ENCODE results near the gene OGA. TPM values are rescaled to one million over a fixed set of nuclear protein-coding genes. Genes with fewer than 3 reads are reported as not detected.

Gene OGA
- total and polyA plus RNA-seq, 2 donors, result 104 to 154 TPM

DNA sequence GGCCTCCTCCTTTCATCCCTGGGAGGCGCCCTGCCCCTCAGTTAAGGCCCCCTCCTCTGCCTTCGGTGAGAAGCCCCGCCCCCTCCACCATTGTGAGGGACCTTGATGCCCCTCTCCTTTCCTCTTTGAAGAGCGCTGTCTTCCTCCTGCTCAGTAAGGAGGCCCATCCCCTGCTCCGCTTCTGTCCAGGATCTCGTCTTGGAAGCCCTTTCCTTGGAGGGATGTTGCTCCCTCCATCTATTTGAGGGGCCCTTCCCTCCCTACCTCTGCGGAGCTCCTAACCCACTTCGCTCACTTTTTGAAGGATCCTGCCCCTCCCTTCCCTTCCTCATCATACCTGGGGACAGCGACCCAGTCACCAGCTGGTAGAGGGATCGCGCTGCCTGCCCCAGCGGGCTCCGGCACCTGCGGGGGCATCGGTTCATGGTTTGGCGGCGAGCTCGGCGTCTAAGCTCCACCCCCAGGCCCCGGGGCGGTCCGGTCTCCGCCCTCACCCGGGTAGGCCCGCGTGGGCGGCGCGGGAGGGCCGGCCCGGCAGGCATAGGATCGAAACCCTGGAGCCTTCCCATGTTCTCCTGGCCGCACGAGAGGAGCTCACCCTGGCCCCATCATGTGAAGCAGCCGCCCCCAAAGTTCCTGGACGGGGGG is 21.3 kb upstream of the OGA start:
- peak in 1 of 9 donors; percentile 44 for DNase-seq (ENCODE audit: low read depth in 6 of 9, low spot score in 9 of 9)
- Histone ChIP-seq H3K4me1 (ENCODE audit: control insufficient read depth in 2 of 2, insufficient read depth in 2 of 2, low read length in 2 of 2) (peaks cover 34 to 66% of the 10 kb centered on the region in 2 donors), H3K9me3 (ENCODE audit: control insufficient read depth in 2 of 2, insufficient read depth in 1 of 2, low read length in 1 of 2) (peaks cover 0 to 4% of the 10 kb centered on the region in 2 donors), H3K4me3 (ENCODE audit: low read length in 2 of 2) (peak overlapping the region; percentile 5 to 46), H3K27ac (ENCODE audit: low read depth in 1 of 2, low read length in 1 of 2) (no peak overlapping the region), H3K36me3 (ENCODE audit: control insufficient read depth in 2 of 2, insufficient read depth in 2 of 2, low read length in 1 of 2) (no peaks in the 10 kb centered on the region), H3K27me3 (ENCODE audit: control insufficient read depth in 2 of 2, insufficient read depth in 1 of 2, low read length in 1 of 2) (peaks cover 3 to 44% of the 10 kb centered on the region in 2 donors)
- 14% methylated on average over 36 of the region's 36 CpGs for WGBS

DNA sequence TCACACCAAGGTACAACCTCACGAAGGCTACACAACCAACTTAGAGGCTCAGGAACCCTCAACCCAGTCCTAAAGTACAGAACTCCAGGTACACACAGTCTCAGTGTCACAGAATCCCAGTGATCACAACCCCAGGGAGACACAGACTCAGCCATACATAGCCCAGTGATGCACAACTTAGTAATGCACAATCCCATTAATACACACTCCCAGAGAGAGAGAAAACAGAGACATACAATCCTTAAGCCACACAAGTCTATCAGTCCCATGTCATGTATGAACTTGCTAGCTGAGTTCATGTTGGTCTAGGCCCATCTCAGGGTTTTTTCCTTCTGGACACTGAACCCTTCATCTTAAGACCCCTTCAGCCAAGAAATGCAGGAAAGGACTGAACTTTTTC is 20.8 kb upstream of the OGA start:
- Histone ChIP-seq H3K27ac (ENCODE audit: low read depth in 1 of 2, low read length in 1 of 2) (no peak overlapping the region), H3K9me3 (ENCODE audit: control insufficient read depth in 2 of 2, insufficient read depth in 1 of 2, low read length in 1 of 2) (peaks cover 0 to 4% of the 10 kb centered on the region in 2 donors), H3K4me1 (ENCODE audit: control insufficient read depth in 2 of 2, insufficient read depth in 2 of 2, low read length in 2 of 2) (peaks cover 34 to 66% of the 10 kb centered on the region in 2 donors), H3K4me3 (ENCODE audit: low read length in 2 of 2) (no peak overlapping the region), H3K27me3 (ENCODE audit: control insufficient read depth in 2 of 2, insufficient read depth in 1 of 2, low read length in 1 of 2) (peaks cover 3 to 44% of the 10 kb centered on the region in 2 donors), H3K36me3 (ENCODE audit: control insufficient read depth in 2 of 2, insufficient read depth in 2 of 2, low read length in 1 of 2) (no peaks in the 10 kb centered on the region)
- no peak for DNase-seq (ENCODE audit: low read depth in 6 of 9, low spot score in 9 of 9)
- WGBS, result 92% methylated on average over 1 of the region's 1 CpG

DNA sequence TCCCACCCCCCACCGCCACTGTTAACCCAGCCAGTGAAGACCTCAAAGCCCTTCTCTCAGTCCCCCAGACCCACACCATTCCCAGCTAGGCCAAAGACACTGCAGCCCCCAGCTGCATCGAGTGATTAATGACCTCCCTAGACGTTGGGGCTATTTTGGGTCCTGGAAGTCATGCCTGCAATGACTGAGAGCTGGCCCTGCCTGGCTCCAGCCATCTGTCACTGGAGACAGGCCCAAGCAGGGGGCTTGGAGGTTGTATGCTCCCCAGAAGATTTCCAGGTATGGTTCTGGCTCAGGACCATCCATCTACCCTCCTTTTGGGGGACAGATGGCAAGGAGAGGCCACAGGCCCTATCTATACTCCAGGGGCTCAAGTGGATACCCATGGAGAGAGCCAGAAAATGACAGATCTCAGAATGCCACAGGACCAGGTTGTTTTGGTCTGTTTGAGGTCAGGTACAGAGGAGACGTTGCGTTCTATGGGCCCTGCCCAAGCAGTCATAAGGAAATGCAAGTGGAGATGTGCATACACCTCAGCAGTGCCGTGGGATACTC is 20.2 kb upstream of the OGA start:
- peaks cover 3 to 43% of the 10 kb centered on the region in 2 donors for H3K27me3 ChIP-seq (ENCODE audit: control insufficient read depth in 2 of 2, insufficient read depth in 1 of 2, low read length in 1 of 2)
- DNase-seq (ENCODE audit: low read depth in 6 of 9, low spot score in 9 of 9), result no peak
- H3K9me3 ChIP-seq (ENCODE audit: control insufficient read depth in 2 of 2, insufficient read depth in 1 of 2, low read length in 1 of 2), result peaks cover 0 to 4% of the 10 kb centered on the region in 2 donors
- H3K4me3 ChIP-seq (ENCODE audit: low read length in 2 of 2), result no peak overlapping the region
- 93% methylated on average over 6 of the region's 6 CpGs for whole genome bisulfite sequencing
- H3K27ac ChIP-seq (ENCODE audit: low read depth in 1 of 2, low read length in 1 of 2), result no peak overlapping the region
- H3K36me3 ChIP-seq (ENCODE audit: control insufficient read depth in 2 of 2, insufficient read depth in 2 of 2, low read length in 1 of 2), result no peaks in the 10 kb centered on the region
- peaks cover 33 to 67% of the 10 kb centered on the region in 2 donors for H3K4me1 ChIP-seq (ENCODE audit: control insufficient read depth in 2 of 2, insufficient read depth in 2 of 2, low read length in 2 of 2)

DNA sequence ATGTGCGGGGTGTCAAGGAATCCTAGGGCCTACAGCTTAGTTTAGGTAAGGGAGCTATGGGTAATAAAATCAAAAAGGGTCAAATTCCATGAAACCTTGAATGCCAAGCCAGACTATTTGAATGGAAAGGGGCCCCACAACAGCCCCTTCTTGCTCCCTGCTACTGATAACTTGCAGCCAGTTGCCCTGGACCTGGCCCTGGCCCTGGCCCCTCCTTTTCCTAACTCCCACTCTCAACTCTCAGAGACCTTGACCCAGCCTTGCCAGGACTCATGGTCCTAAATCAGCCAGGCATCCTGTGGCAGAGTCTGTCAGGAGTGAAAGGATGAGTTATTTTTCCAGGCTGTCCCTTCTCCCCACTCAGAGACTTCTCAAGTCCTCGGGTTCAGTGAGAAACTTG is 19.5 kb upstream of the OGA start:
- Histone ChIP-seq H3K27me3 (ENCODE audit: control insufficient read depth in 2 of 2, insufficient read depth in 1 of 2, low read length in 1 of 2) (peaks cover 0 to 35% of the 10 kb centered on the region in 2 donors), H3K4me1 (ENCODE audit: control insufficient read depth in 2 of 2, insufficient read depth in 2 of 2, low read length in 2 of 2) (peaks cover 27 to 60% of the 10 kb centered on the region in 2 donors)

DNA sequence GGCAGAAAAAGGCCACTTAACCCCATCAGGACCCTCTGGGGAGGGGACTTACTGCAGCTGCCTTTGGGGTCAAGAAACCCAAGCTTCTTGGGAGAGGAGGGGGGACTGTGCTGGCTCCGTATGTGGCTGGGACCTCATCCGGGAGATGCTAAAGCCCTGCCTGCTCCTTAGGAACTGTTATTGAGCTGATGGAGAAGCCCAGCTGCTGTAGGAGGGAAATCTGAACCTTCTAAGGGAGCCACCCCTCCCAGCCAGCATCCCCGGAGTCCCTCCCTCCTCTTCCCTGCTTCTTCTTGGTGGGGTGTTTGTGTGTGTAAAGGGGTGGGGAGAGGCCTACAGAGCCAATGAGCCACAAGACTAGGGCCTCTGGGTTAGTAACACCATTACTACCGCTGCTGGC is 17.1 kb upstream of the OGA start:
- no peak overlapping the region for H3K4me3 ChIP-seq (ENCODE audit: low read length in 2 of 2)
- no peak overlapping the region for H3K27ac ChIP-seq (ENCODE audit: low read depth in 1 of 2, low read length in 1 of 2)
- no peaks in the 10 kb centered on the region for H3K36me3 ChIP-seq (ENCODE audit: control insufficient read depth in 2 of 2, insufficient read depth in 2 of 2, low read length in 1 of 2)
- H3K9me3 ChIP-seq (ENCODE audit: control insufficient read depth in 2 of 2, insufficient read depth in 1 of 2, low read length in 1 of 2), result no peaks in the 10 kb centered on the region
- DNase-seq (ENCODE audit: low read depth in 6 of 9, low spot score in 9 of 9), result no peak
- H3K4me1 ChIP-seq (ENCODE audit: control insufficient read depth in 2 of 2, insufficient read depth in 2 of 2, low read length in 2 of 2), result peaks cover 32 to 57% of the 10 kb centered on the region in 2 donors
- 95% methylated on average over 4 of the region's 4 CpGs for WGBS
- H3K27me3 ChIP-seq (ENCODE audit: control insufficient read depth in 2 of 2, insufficient read depth in 1 of 2, low read length in 1 of 2), result peaks cover 0 to 12% of the 10 kb centered on the region in 2 donors

More for the DNA sequence above, 19.5 kb upstream of the OGA start:
- 97% methylated on average over 2 of the region's 2 CpGs for WGBS
- no peak overlapping the region for H3K4me3 ChIP-seq (ENCODE audit: low read length in 2 of 2)
- no peaks in the 10 kb centered on the region for H3K9me3 ChIP-seq (ENCODE audit: control insufficient read depth in 2 of 2, insufficient read depth in 1 of 2, low read length in 1 of 2)
- no peaks in the 10 kb centered on the region for H3K36me3 ChIP-seq (ENCODE audit: control insufficient read depth in 2 of 2, insufficient read depth in 2 of 2, low read length in 1 of 2)
- DNase-seq (ENCODE audit: low read depth in 6 of 9, low spot score in 9 of 9), result no peak
- H3K27ac ChIP-seq (ENCODE audit: low read depth in 1 of 2, low read length in 1 of 2), result no peak overlapping the region

DNA sequence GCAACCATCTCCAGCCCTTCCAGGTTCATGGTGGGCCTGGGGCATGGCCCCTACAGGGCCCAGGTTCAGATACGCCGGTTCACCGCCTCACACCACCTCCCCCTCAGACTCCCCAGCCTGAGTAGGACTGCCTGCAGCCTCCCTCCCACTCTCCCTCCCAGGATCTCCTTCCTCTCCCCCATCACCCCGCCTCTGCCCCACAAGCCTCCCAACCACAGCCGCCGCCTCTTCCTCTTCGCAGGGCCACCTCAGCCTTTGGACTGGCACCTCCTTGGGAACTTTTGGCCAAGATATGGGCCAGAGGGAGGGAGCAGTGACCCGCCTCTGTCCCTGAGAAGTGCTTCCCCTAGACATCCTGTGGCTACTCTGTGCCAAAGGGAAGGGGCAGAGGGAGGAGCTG is 16.1 kb upstream of the OGA start:
- Histone ChIP-seq H3K27ac (ENCODE audit: low read depth in 1 of 2, low read length in 1 of 2) (peak overlapping the region in 1 of 2 donors; percentile 16), H3K9me3 (ENCODE audit: control insufficient read depth in 2 of 2, insufficient read depth in 1 of 2, low read length in 1 of 2) (no peaks in the 10 kb centered on the region), H3K4me1 (ENCODE audit: control insufficient read depth in 2 of 2, insufficient read depth in 2 of 2, low read length in 2 of 2) (peaks cover 26 to 55% of the 10 kb centered on the region in 2 donors), H3K4me3 (ENCODE audit: low read length in 2 of 2) (no peak overlapping the region), H3K36me3 (ENCODE audit: control insufficient read depth in 2 of 2, insufficient read depth in 2 of 2, low read length in 1 of 2) (no peaks in the 10 kb centered on the region), H3K27me3 (ENCODE audit: control insufficient read depth in 2 of 2, insufficient read depth in 1 of 2, low read length in 1 of 2) (peaks cover 0 to 2% of the 10 kb centered on the region in 2 donors)
- WGBS, result 8% methylated on average over 8 of the region's 8 CpGs
- peak in 1 of 9 donors; percentile 53 for DNase-seq (ENCODE audit: low read depth in 6 of 9, low spot score in 9 of 9)

DNA sequence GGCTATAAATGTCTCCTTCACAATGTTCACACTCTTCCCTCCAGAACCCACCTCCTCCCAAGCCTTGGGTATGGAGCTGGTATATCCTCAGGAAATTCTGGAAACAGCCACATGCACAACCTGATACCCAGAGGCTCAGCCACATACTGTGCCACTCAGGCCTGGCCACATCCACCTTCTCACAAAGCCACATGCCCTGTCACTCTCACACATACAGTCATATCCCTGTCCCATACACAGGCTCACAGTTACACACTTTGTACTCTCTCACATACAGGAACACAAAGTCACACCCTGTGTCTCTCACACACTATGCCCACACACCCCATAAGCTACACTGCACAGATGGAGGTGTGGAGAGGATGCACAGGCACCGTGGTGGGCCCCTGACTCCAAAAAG is 15.2 kb upstream of the OGA start:
- peaks cover 24 to 56% of the 10 kb centered on the region in 2 donors for H3K4me1 ChIP-seq (ENCODE audit: control insufficient read depth in 2 of 2, insufficient read depth in 2 of 2, low read length in 2 of 2)
- no peak overlapping the region for H3K27ac ChIP-seq (ENCODE audit: low read depth in 1 of 2, low read length in 1 of 2)
- H3K36me3 ChIP-seq (ENCODE audit: control insufficient read depth in 2 of 2, insufficient read depth in 2 of 2, low read length in 1 of 2), result no peaks in the 10 kb centered on the region
- DNase-seq (ENCODE audit: low read depth in 6 of 9, low spot score in 9 of 9), result no peak
- H3K9me3 ChIP-seq (ENCODE audit: control insufficient read depth in 2 of 2, insufficient read depth in 1 of 2, low read length in 1 of 2), result no peaks in the 10 kb centered on the region
- WGBS, result 97% methylated on average over 1 of the region's 1 CpG
- H3K4me3 ChIP-seq (ENCODE audit: low read length in 2 of 2), result no peak overlapping the region
- H3K27me3 ChIP-seq (ENCODE audit: control insufficient read depth in 2 of 2, insufficient read depth in 1 of 2, low read length in 1 of 2), result no peaks in the 10 kb centered on the region

DNA sequence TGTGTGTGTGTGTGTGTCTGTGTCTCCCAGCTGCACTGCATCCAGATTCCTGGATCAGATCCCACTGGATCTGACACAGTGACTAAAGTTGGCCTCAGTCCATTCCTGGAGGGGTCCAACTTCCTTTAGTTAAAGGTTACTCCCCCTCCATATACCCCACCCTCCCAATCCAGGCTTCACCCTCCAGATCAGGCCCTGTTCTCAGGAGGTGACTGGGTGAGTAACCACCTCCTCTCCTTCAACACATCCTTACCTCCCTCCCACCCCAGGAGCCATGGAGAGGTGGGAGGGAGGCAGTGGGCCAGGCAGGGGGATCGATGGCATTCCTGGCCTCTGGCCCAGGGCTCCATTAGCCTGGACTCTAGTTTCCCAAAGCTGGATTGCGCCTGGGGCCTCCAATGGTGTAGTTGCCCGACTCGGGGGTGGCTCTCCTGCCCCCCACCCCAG is 14.1 kb upstream of the OGA start:
- Histone ChIP-seq H3K36me3 (ENCODE audit: control insufficient read depth in 2 of 2, insufficient read depth in 2 of 2, low read length in 1 of 2) (no peaks in the 10 kb centered on the region), H3K4me1 (ENCODE audit: control insufficient read depth in 2 of 2, insufficient read depth in 2 of 2, low read length in 2 of 2) (peaks cover 24 to 56% of the 10 kb centered on the region in 2 donors), H3K27me3 (ENCODE audit: control insufficient read depth in 2 of 2, insufficient read depth in 1 of 2, low read length in 1 of 2) (no peaks in the 10 kb centered on the region), H3K9me3 (ENCODE audit: control insufficient read depth in 2 of 2, insufficient read depth in 1 of 2, low read length in 1 of 2) (no peaks in the 10 kb centered on the region), H3K27ac (ENCODE audit: low read depth in 1 of 2, low read length in 1 of 2) (no peak overlapping the region), H3K4me3 (ENCODE audit: low read length in 2 of 2) (no peak overlapping the region)
- DNase-seq (ENCODE audit: low read depth in 6 of 9, low spot score in 9 of 9), result no peak
- 98% methylated on average over 4 of the region's 4 CpGs for WGBS

DNA sequence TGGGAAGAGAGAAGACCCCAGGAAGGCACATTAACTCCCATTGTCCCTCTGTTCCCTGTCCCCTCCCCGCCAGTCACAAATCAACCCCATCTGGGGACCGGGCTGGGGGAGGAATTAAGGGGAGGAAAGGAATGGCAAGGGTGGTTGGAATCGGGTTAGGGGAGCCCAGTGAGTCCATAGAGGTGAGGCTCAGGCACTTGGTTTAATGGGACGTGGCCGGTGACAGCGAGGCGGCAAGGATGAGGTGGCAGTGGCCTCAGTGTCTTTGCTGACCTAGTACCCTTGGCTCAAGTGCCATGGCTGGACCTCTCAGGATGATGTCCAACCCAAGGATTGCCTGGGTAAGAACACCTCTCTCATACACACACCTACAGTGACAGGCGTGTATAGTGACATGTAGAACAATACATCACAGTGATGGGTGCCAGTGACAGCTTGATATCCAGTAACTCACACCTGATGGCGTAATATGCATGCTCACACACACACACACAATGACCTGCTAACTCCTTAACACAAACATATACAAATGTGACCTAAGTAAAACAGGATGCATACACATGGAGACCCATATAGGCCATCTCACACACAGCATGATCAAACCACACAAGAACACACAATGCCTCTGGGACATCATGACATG is 13.0 kb upstream of the OGA start:
- Histone ChIP-seq H3K9me3 (ENCODE audit: control insufficient read depth in 2 of 2, insufficient read depth in 1 of 2, low read length in 1 of 2) (no peaks in the 10 kb centered on the region), H3K4me3 (ENCODE audit: low read length in 2 of 2) (peak overlapping the region; percentile 47 to 48), H3K27ac (ENCODE audit: low read depth in 1 of 2, low read length in 1 of 2) (peak overlapping the region; percentile 86 to 97), H3K4me1 (ENCODE audit: control insufficient read depth in 2 of 2, insufficient read depth in 2 of 2, low read length in 2 of 2) (peaks cover 24 to 56% of the 10 kb centered on the region in 2 donors), H3K36me3 (ENCODE audit: control insufficient read depth in 2 of 2, insufficient read depth in 2 of 2, low read length in 1 of 2) (no peaks in the 10 kb centered on the region), H3K27me3 (ENCODE audit: control insufficient read depth in 2 of 2, insufficient read depth in 1 of 2, low read length in 1 of 2) (no peaks in the 10 kb centered on the region)
- no peak for DNase-seq (ENCODE audit: low read depth in 6 of 9, low spot score in 9 of 9)
- 76% methylated on average over 9 of the region's 9 CpGs for WGBS
